ENCODE results near the gene CAPN15.

CAPN15 gene

DNA sequence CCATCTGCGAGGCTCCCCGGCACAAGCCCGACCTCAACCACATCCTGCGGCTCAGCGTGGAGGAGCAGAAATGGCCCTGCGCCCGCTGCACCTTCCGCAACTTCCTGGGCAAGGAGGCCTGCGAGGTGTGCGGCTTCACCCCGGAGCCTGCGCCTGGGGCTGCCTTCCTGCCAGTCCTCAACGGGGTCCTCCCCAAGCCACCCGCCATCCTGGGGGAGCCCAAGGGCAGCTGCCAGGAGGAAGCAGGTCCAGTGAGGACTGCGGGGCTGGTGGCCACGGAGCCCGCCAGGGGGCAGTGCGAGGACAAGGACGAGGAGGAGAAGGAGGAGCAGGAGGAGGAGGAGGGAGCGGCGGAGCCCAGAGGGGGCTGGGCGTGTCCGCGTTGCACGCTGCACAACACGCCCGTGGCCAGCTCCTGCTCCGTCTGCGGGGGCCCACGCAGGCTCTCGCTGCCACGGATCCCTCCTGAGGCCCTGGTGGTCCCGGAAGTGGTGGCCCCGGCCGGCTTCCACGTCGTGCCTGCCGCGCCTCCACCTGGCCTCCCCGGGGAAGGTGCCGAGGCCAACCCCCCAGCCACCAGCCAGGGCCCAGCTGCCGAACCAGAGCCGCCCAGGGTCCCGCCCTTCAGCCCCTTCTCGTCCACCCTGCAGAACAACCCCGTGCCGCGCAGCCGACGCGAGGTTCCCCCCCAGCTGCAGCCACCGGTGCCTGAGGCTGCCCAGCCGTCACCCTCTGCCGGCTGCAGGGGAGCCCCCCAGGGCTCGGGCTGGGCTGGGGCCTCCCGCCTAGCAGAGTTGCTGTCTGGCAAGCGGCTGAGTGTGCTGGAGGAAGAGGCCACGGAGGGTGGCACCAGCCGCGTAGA is 19.6 kb downstream of the CAPN15 start:
- DNase-seq (ENCODE audit: low read depth) = peak; percentile 31

DNA sequence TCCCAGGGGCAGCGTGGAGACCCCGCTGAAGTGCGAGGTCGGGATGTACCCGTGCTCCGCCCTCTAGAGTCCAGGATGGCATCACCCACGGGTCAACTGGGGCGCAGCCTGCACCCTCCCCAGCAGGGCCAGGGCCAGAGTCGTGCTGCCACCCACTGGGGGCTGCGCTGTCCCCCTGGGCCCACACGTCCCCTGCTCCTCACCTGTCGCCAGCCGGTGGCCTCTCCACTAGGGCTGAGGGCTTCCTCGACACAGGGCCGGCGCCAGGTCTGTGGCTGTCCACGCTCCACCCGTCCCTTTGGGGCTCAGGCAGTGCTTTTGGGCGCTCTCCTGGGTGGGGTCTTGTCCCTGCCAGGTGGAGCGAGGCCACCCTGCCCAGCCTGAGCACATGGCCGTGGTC is 21.1 kb downstream of the CAPN15 start:
- no peak for DNase-seq (ENCODE audit: low read depth)

DNA sequence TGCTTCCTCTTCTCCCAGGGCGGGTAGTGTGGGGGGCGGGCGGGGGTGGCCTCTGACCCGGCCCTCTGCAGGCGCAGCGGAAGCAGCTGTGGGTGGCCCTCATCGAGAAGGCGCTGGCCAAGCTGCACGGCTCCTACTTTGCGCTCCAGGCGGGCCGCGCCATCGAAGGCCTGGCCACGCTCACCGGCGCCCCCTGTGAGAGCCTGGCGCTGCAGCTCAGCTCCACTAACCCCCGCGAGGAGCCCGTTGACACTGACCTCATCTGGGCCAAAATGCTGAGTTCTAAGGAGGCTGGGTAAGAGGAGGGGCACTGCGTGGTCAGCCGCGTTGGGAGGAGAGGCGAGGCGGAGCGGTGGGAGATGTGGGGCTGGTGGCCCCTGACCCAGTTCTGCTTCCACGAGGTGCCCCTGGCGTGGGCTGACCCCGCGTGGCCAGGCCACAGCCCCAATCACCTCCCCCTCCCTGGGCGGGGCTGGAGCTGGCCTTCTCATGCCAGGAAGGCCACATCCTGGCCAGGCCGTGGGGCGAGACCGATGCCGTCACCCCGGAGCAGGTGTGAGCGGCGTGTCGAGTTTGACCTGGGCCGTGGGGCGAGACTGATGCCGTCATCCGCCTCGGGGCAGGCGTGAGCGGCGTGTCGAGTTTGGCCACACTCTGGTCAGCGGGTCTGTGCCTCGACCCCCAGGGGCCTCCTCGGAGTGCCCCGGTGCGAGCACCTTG is 22.2 kb downstream of the CAPN15 start:
- DNase-seq (ENCODE audit: low read depth) = no peak

DNA sequence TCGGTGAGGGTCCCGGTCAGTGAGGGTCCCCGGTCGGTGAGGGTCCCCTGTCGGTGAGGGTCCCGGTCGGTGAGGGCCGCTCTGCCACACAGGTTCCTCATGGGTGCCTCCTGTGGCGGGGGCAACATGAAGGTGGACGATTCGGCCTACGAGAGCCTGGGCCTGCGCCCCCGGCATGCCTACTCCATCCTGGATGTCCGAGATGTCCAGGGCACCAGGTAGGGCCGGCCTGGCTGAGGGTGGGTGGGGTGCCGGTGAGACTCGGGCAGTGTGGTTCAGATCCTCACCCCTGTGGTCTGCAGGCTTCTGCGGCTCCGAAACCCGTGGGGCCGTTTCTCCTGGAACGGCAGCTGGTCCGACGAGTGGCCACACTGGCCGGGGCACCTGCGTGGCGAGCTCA is 23.7 kb downstream of the CAPN15 start:
- no peak for DNase-seq (ENCODE audit: low read depth)

DNA sequence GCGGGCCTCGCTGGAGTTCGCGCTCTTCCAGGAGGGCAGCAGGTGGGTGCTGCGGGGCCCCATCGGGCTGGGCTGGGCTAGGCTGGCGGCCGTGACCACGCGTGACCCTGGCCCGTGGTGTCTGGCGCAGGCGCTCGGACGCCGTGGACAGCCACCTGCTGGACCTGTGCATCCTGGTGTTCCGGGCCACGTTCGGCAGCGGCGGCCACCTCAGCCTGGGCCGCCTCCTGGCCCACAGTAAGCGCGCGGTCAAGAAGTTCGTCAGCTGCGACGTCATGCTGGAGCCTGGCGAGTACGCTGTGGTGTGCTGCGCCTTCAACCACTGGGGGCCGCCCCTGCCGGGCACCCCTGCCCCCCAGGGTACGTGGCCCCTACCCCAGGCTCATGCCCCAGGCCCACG is 24.7 kb downstream of the CAPN15 start:
- DNase-seq (ENCODE audit: low read depth) = no peak

DNA sequence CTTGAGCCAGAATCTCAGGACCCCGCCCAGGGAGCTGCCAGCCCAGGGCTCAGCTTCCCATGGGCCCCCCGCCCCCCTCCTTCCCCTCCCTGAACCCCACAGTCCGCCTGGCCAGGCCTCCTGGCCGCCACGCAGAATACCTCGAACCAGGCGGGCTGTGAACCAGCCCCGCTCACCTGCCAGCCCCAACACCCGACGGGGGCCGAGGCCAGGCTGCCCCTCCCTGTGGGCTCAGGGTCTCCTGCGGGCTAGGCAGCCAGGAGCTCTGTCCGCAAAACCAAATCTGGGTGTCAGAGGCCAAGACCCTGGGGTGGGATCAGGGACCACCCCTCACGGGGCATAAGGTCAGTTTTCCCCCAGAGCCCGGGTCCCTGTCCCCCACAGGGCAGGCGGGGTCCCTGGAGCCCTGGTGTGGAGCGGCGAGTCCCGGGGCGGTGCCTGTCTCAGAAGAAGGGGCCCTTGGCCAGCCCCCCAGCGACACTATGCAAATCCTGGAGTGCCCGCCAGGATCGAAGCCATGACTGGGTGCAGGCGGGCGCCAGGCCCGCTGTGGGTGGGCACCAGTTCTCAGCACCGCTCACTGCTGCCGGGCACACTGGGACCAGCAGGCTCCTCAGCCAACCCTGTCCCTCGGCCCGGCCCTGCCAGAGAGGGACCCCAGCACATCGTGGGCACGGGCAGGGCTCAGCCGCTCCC is 26.2 kb downstream of the CAPN15 start:
- no peak for DNase-seq (ENCODE audit: low read depth)

DNA sequence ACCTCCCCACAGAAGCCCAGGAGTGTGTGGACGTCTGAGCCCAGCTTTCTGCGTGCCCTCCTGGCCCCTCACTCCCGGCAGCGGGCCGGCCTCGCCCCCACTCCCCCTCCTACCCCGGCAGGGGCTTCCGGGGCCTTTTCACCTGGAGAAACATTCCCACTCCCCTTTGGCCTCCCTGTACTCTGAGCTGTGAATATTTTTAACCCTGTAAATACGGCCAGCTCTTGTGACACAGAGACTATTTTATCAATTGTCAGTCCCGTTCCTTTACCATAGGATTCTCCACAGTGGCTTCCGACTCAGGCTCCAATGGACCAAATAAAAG is 26.7 kb downstream of the CAPN15 start:
- DNase-seq (ENCODE audit: low read depth) = no peak

DNA sequence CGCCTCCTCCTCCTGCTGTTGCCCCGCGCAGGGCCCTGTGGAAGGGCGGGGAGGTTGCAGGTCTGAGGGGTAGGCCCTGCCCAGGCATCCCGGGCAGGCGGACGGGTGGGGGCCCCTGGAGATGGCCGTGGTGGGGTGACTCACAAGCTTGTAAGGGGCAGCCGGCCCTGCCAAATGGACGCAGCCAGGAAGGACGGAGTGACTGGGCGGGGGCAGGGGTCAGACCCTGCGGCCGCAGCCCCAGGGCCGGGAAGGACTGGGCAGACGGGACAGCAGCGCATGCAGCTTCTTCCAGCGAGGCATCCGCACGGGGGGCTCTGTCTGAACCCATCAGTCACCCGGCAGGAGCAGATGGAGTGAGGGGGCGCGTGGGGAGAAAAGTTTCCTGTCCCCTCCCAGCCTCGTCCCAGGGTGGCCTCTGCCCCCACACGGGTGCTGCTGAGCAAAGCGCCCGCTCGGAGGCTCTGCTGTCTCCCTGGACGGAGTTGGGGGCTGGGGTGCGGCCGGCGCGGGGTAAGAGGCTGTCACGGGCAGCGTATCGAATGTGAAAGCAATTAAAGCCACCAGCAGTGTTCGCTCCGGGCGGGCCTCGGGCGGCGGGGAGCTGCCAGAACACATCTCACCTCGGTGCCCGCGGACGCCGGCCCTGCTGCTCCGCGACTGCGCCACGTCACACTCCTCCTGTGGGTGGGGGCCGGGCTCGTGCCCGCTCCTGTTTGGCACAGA is 27.3 kb downstream of the CAPN15 start:
- DNase-seq (ENCODE audit: low read depth) = no peak

DNA sequence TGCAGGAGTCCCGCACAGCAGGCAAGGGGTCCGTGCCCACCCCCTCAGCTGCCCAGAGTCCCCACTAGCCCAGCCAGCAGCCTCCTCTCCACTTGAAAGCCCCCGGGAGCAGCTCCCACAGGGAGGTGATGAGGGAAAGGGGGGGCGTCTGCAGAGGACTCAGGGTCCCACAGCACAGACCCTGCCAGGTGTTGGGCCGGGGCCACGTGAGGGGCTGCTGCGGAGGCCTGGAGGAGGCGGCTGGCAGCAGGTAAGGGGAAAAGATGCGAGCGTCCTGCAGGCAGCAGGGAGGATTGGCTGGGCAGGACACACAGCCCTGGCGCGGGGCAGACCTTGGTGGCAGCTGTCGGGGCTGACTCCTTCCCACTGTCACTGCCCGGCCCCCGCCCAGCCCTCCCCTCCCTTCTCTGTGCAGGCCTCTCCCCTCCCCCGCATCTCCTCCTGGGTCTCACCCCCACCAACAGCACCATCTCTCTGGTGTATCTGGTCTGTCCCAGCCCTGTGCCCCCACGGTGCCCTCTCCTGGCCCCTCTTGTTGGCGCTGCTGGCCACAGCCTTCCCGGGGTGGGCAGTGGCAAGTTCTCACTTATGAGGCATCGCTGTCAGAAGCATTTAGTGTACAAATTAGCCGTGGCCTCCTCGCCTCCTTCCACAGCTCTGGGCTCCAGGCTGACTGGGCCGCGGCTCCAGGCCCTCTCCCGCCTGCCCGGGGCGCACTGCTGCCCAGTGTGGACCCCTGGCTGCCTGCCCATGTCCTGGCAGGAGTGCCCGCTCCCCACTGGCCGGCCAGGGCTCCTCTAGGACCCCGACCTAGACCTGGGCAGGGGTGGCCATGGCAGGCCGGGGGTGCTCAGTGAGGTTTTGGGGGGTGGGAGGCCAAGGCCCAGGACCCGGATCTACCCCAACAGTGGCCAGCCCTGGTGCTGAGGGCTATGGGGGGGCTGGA is 28.3 kb downstream of the CAPN15 start:
- DNase-seq (ENCODE audit: low read depth) = no peak

DNA sequence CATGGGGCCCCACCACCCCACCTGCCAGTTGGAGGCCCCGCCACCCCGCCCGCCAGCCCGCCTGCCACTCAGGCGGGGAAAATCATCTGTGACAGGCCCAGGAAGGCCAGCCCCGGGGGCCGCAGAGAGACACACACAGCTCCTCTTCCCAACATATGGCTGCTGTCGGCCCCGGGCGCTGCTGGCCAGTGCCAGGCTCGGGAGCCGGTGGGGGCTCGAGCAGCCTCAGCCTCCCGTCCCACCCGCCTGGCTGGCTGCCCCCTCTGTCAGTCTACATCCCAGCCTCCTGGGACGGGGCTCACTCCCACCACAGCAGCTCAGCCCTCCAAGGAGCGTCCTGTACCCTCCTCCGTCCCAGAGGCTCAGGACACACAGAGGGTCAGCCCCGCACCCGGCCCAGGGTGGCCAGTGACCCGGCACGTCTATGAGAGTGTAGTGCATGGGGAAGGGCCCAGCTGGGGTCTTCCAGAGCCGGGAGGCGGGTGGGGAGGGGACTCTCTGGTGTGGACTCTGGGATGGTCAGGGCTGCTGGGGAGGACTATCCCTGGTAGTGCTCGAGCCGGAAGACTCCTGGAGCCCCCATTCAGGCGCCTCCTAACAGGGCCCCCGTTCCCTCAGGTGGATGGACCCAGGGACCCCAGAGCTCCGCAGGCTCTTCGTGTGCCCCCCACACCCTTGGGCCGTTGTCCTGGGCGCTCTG is 29.1 kb downstream of the CAPN15 start:
- DNase-seq (ENCODE audit: low read depth) = no peak

DNA sequence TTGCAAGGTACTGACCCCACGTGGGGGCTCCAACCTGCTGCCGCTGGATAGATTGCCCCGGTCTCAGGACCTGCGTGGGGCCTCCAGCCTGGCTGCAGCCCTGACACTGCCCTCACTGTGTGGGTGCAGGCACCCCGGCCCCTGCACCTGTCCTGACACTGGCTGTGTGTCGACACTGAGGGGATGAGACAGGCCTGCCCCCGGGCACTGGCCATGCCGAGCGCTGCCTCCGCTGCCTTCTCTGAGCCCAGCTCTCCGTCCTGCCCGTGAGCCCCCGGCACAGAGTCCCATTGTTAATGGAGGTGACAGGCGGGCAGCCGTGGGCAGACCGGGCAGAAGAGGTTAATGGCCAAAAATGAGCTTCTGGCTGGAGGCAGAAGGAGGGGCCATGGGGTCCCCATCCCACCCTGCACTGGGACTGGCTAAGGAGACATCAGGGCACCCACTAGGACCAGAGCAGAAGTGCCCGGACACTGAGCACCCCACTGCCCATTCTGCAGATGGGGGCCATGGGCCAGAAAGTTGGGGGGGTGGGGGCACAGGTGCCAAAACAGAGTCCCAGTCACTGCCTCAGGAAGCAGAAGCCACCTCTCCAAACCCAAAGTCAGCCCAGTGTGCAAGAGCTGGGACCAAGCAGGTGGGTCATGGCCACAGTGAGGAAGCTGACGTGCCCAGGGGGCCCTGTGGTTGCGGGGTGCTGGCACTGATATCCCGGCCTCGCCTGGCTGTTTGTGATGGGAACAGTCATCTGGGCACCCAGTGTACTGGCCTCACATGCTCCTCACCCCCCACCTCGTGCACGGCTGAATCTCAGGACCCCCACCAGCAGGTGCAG is 30.2 kb downstream of the CAPN15 start:
- DNase-seq (ENCODE audit: low read depth) = no peak

DNA sequence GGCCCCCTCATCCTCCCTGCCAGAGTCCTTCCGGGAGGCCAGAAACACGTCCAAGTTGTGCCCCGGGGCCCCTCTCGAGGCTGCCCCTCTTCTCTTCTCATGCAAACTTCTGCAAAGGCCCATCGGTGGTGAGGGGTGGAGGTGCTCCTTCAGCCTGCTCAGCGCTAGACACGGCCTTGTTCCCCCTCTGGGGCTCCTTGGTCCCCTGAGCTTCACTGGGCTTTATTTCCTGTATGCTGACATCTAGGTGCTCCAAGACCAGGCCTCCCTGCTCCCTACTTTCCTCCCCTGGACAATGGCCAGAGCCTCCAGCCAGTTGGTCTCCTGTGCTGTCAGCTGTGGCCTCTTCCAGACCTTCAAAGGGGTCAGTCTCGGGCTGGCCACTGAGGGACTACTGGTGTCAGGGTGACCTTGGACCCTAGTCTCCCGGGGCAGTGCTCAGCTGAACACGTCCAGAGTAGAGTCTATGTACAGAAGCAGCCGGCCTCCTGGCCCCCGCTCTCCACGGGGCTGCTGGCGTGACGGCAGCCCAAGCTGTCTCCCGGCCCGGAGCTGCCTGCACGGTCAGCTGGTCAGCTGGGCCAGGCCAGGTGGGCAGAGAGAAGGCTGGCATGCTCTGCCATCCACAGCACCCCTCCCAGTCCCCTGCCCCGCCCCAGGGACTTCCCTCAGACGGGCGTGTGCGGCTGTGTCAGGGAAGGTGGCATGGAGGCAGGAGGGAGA is 30.9 kb downstream of the CAPN15 start:
- no peak for DNase-seq (ENCODE audit: low read depth)

DNA sequence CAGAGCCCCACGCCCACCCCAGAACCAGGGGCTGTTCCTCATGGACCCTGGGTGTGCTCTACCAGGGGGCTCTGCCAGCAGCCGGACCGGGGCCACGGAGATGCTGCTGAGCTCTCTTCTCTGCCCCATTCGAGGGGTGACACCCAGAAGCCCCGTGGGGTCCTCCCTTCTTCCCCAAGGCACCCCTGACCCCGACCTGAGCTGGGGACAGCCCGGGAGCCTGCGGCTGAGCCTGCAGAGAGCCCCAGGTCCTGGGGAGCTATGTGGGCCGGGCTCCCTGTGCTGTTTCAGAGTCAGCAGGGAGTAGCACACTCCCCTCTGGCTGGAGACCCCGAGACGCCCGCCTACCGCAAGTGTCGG is 31.5 kb downstream of the CAPN15 start:
- DNase-seq (ENCODE audit: low read depth) = no peak

DNA sequence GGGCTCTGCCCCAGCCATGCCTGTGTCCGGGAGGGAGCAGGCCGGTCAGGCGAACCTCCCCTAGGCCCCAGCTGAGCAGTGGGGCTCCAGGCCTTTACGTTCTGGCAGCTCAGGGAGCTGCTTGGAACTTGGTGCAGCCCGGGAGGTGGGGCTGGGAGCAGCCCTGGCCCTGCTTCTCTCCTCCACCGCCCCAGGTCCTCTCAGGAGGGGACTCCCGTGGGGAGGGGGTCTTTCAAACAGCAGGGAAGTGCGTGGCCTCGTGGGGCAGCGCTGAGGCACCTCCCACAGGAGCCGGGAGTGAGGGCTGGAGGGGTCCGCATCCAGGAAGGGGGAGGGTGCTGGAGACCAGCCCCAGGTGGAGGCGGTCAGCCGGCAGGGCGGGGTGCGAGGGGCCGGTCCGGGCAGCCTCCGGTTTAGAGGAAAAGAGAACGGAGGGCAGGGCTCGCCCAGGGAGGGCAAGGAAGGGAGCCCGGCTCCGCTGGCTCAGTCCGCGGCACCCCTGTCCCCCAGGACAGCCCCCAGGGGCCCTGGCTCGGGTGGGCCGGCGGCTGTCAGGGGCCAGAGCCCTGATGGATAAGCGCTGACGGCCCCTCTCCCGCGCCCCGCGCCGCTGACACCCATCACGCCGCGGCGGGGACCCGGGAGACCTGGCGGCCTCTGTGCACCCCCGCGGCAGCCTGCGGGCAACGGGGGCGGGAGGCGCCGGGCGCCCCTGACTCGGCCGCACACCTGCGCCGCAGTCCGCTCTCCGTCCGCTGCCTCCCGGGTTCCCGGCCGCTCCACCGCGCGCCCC is 32.1 kb downstream of the CAPN15 start:
- DNase-seq (ENCODE audit: low read depth) = no peak

DNA sequence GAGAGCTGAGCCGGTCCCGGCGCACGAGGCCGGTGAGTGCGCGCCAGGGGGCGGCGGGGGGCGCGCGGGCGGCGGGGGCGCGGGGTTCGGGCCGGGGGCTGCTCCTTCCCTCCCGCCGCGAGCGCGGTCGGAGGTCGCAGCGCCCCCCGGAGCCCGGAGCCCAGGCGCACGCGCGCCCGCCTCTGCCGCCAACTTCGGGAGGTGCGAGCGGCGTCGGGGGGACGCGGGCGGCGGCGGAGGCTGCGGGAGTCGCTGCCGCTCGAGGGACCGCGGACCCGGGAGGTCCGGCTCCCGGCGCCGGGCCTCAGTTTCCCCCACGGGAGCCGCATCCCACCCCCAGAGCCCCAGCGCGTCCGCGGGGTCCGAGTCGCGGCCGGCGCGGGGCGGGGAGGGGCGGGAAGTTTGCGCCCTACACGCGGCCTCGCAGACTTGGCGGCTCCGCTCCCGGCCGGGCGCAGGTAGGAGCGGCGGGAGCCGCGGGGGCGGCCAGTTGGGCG is 32.7 kb downstream of the CAPN15 start, which contains the start of gene PRR35:
Gene PRR35 (plus strand): TSS at position 191 of the 497 bp plus-strand sequence. CDS start 2,901 bp downstream, outside the sequence.
- DNase-seq (ENCODE audit: low read depth) = no peak

DNA sequence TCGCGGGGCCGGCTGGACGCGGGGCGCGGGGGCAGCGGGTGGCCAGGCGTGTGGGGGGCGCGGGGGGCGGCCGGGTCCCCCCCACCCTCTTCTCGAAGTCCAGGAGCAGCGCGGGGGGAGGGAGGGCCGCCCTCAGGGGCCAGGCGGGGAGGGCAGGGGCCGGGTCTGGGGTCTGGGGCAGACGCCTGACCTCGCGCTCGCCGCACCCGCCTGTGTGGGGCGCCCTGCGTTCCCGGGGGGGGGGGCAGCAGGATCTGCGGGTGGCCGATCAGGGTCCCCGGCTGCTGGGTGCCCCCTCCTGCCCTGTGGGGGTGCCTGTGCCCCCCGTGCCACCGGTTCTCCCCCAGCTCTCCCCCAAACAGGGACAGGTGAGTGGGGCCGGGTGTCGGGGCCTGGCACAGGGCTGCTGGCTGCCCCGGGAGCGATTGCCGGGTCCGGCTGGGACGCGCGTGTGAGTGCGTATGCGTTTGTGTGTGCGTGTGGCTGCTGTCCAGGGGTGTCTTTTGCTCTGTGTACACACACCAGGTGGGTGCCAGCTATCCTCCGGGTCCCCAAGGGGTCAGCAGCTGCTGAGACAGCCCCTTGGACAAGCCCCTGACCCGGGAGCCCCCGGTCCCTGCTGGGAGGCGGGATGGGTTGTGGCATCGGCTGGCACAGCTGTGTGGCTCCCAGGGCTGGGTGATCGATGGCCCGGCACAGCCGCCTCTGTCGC is 33.3 kb downstream of the CAPN15 start:
- DNase-seq (ENCODE audit: low read depth) = no peak

DNA sequence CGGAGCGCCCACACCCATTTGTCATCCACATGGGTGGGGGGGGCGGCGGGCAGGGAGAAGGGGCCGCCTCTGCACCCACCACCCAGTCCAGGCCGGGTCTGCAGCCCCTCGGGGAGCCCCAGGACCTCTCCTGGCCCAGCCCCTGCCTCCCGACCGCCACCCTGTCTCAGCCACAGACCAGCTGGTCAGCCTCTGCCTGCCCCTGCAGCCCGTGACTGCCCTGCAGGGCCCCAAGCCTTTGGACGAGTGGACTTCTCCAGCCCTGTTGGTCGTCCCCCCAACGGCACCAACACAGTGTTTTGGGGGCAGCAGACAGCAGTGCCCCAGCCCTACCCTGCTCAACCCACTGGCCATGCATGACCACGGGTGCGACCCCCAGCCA is 33.9 kb downstream of the CAPN15 start:
- DNase-seq (ENCODE audit: low read depth) = no peak
